ENCODE results near the gene DHRS12.

The DHRS12 gene

DNA sequence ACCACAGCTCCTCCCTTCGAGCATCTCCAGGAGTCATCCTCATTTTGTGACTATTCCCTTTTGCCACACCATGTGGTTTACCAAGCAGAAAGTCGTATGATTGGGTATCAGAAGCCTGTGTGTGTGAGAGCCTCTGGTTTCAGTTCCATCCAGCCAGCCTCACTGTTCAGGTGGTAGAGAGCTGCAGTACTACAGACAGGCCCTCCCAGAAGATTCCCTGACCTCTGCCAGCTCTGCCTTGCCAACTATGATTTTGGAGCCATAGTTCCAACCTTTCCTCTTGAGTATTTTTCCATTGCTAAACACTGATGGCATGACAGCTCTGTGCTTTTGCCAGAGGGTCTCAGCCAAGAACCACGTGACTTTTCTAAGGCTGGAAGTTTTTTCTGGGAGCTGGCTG is 82.5 kb downstream of the DHRS12 start:
- no peak for DNase-seq

GRCh38 chr13:51719394-51719793 is 84.6 kb downstream of the DHRS12 start:
- DNase-seq: no peak

Data from stimulated activated CD4-positive, alpha-beta T cell treated with anti-CD3 and anti-CD28 coated beads, Interleukin-4, amount 100 ng/mL, for 4 hours (primary cell).